GM18951 (cell line): ENCODE results near the gene AQP12B.
"Not testable (repeated sequence)": the region's sequence is repeated elsewhere in the genome, so short reads cannot be mapped to it uniquely, and the experiment has no call there.

Source experiments
- POLR2A ChIP-seq: IDR thresholded peaks from 4 replicates; pipeline ENCODE4 v1.6.1; 2011; ENCODE audit warnings: mild to moderate bottlenecking; ENCODE audit not compliant: insufficient read length, insufficient read depth; ENCODE audit errors: extremely low read depth
- in situ Hi-C: fragments of 300-500 bp; cut with MboI; formaldehyde crosslinking; loops from one replicate; pipeline ENCODE4 v1.12.0; 2022; ENCODE audit warnings: low sequenced_read_pairs, mixed read lengths, inconsistent platforms; ENCODE audit not compliant: unreplicated experiment

AQP12B gene, protein sequence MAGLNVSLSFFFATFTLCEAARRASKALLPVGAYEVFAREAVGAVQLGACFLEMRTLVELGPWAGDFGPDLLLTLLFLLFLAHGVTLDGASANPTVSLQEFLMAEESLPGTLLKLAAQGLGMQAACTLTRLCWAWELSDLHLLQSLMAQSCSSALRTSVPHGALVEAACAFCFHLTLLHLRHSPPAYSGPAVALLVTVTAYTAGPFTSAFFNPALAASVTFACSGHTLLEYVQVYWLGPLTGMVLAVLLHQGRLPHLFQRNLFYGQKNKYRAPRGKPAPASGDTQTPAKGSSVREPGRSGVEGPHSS

GRCh38 chr2:240682431-240683224, at the start of gene AQP12B:
Gene AQP12B, minus strand, starts transcription at chr2:240682885. Its CDS starts 48 bp downstream, at chr2:240682837.
- in situ Hi-C loops = not testable (repeated sequence)

DNA sequence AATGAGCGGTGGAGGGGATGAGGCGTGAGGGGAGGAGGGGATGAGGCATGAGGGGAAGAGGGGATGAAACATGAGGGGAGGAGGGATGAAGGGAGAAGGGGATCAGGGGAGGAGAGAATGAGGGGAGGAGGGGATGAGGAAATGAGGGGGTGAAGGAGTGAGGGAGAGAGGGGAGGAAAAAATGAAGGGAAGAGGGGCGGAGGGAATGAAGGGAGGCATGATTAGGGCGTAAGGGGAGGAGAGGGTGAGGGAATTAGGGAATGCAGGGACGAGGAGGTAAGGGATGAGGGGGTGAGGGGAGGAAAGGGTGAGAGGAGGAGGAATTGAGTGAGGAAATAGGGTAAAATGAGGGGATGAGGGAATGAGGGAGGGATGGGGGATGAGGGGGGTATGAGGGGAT, 49.5 kb upstream of the AQP12B start:
- TF ChIP-seq POLR2A = no peak
- in situ Hi-C loops = no loop called here

DNA sequence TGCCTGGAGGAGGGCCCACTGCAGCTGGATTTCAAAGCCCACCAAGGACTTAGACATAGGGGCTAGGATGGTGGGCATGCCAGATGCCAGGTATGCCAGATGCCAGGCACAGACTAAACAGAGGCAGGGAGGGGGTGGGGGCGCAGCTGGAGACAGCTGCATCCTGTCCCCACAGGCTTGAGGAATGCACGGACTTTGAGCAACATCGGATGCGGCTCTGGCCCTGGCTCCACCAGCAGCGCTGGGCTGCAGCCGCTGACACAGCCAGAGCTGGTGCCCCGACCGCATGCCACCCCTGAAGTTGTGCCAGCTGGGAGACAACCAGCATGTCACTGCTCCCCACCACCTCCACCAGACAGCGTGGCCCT, 48.5 kb upstream of the AQP12B start:
- TF ChIP-seq POLR2A = no peak

GRCh38 chr2:240730501-240731177, 48.0 kb upstream of the AQP12B start:
- in situ Hi-C loops = no loop called here
- no peak for TF ChIP-seq POLR2A

More for the DNA sequence above, 48.5 kb upstream of the AQP12B start:
- in situ Hi-C loops = no loop called here

- TF ChIP-seq POLR2A = no peak
- in situ Hi-C loops = no loop called here
Measured at GRCh38 chr2:240728827-240729226, 46.1 kb upstream of the AQP12B start.

GRCh38 chr2:240728361-240728760, 45.7 kb upstream of the AQP12B start:
- in situ Hi-C loops = no loop called here

GRCh38 chr2:240727913-240728312, 45.2 kb upstream of the AQP12B start:
- in situ Hi-C loops = no loop called here
- no peak for TF ChIP-seq POLR2A

More at GRCh38 chr2:240728361-240728760, 45.7 kb upstream of the AQP12B start:
- TF ChIP-seq POLR2A = no peak

- in situ Hi-C loops = no loop called here
- no peak for TF ChIP-seq POLR2A
Measured at GRCh38 chr2:240727439-240727838, 44.8 kb upstream of the AQP12B start.

GRCh38 chr2:240726876-240727275, 44.2 kb upstream of the AQP12B start:
- in situ Hi-C loops = no loop called here
- no peak for TF ChIP-seq POLR2A

- no peak for TF ChIP-seq POLR2A
- in situ Hi-C loops = no loop called here
Measured at GRCh38 chr2:240725671-240726070, 43.0 kb upstream of the AQP12B start.

DNA sequence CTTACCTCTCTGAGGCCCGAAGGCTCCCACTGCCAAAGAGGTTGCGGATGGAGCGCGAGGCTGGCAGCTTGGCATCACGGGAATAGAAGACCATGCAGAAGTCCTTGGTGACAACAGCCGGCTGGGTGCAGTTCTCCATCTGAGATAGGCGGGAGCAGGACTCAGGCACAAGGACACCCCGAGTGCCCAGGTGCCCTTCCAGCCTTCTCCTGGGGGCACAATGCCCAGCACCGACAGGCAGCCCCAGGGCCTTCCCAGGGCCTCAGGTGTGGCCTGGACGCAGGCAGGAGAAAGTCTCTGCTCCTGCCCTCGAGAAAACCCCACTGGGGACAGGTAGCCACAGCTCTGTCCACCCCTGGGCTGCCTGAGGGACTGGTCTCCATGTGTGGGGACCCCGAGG, 42.6 kb upstream of the AQP12B start:
- no peak for TF ChIP-seq POLR2A
- in situ Hi-C loops = no loop called here

GRCh38 chr2:240724431-240724830, 41.7 kb upstream of the AQP12B start:
- in situ Hi-C loops = no loop called here
- no peak for TF ChIP-seq POLR2A

DNA sequence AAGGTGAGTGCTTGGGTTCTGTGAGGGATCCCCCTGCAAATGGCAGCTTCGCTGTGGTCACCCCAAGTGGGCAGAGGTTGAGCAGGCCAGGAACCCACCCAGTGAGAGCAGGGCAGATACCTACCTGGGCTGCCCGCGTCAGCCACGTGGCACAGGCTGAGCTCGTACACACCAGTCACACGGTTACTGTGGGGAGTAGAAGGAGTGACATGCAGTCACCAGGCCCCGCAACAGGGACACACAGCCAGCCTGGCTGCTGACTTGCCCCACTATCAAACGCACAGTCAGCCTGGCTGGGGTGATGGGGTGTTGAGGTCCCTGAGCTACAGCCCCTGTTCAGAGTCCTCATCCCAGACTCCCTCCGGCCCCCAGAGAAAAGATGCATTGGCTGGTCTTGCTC, 41.2 kb upstream of the AQP12B start:
- in situ Hi-C loops = no loop called here
- no peak for TF ChIP-seq POLR2A
